Uterus (tissue), 2 donors: ENCODE results near the gene CNST.

ENCODE experiments used
- CTCF ChIP-seq, 4 experiments: fragments of 200-600 bp in 2 of 4; fragments of 450-650 bp in 2 of 4; sonication (generic) in 2 of 4; IDR thresholded peaks; one replicate each; pipeline ENCODE4 v1.5.1; 2016 to 2019; ENCODE audit warnings: antibody characterized with exemption in 4 of 4, mild to moderate bottlenecking in 2 of 4, moderate library complexity in 1 of 4
- POLR2A ChIP-seq, 2 donors: fragments of 450-650 bp; IDR thresholded peaks; one replicate each; pipeline ENCODE4 v1.6.1; 2016; ENCODE audit warnings: antibody characterized with exemption in 2 of 2, mild to moderate bottlenecking in 1 of 2, moderate library complexity in 1 of 2

GRCh38 chr1:246658567-246658966 is 92.3 kb downstream of the CNST start:
- TF ChIP-seq POLR2A (IDR thresholded peaks at IDR 0.05) (no peak), CTCF (IDR thresholded peaks at IDR 0.05) (no peak)
